Thyroid gland (tissue), 4 donors: ENCODE data around the gene ZBED6.

Experiments
- CTCF ChIP-seq, 6 experiments: fragments of 200-600 bp in 3 of 6; fragments of 450-650 bp in 3 of 6; sonication (generic) in 3 of 6; IDR thresholded peaks; one replicate each; pipeline ENCODE4 v1.5.1; 2016 to 2019; ENCODE audit warnings: antibody characterized with exemption in 6 of 6, mild to moderate bottlenecking in 2 of 6, inconsistent platforms in 1 of 6, moderate library complexity in 1 of 6
- POLR2A ChIP-seq, 2 donors: fragments of 450-650 bp; IDR thresholded peaks; one replicate each; pipeline ENCODE4 v1.6.1; 2017; ENCODE audit warnings: antibody characterized with exemption in 2 of 2, mild to moderate bottlenecking in 2 of 2, moderate library complexity in 1 of 2

GRCh38 chr1:203826175-203826574 lies 30.8 kb downstream of the ZBED6 start:
- TF ChIP-seq CTCF (IDR thresholded peaks at IDR 0.05) (no peak), POLR2A (IDR thresholded peaks at IDR 0.05) (no peak)
